HG03521 (cell line): ENCODE measurements around the gene KLB.
A peak's percentile ranks its signal among the peaks of the same experiment; 100 is the strongest.
"Not testable (repeated sequence)": the region's sequence is repeated elsewhere in the genome, so short reads cannot be mapped to it uniquely, and the experiment has no call there.

Source experiments
- ATAC-seq: cut with Tn5 transposase; IDR thresholded peaks from one replicate; pipeline ENCODE4 v1.9.1; 2021; ENCODE audit warnings: mild to moderate bottlenecking, moderate library complexity; ENCODE audit not compliant: unreplicated experiment

Gene KLB

GRCh38 chr4:39425297-39425696 lies 18.6 kb downstream of the KLB start:
- not testable (repeated sequence) for ATAC-seq

GRCh38 chr4:39426728-39427127 lies 20.0 kb downstream of the KLB start:
- ATAC-seq = no peak

GRCh38 chr4:39427520-39428114 lies 20.9 kb downstream of the KLB start:
- ATAC-seq = no peak

GRCh38 chr4:39429476-39430334 lies 23.0 kb downstream of the KLB start:
- no peak for ATAC-seq

GRCh38 chr4:39433878-39434492 lies 27.3 kb downstream of the KLB start:
- ATAC-seq = no peak

GRCh38 chr4:39435659-39436563 lies 29.2 kb downstream of the KLB start:
- no peak for ATAC-seq

GRCh38 chr4:39441593-39441992 lies 34.9 kb downstream of the KLB start:
- no peak for ATAC-seq

- ATAC-seq = no peak
Observed at GRCh38 chr4:39442998-39443397, 36.3 kb downstream of the KLB start.

- no peak for ATAC-seq
Observed at GRCh38 chr4:39446483-39446841, 39.7 kb downstream of the KLB start.

- peak; percentile 76 for ATAC-seq
Observed at GRCh38 chr4:39446842-39447573, 40.3 kb downstream of the KLB start.

GRCh38 chr4:39450618-39451017 lies 43.9 kb downstream of the KLB start:
- ATAC-seq = no peak

GRCh38 chr4:39451423-39452023 lies 44.8 kb downstream of the KLB start:
- no peak for ATAC-seq

GRCh38 chr4:39452153-39452859 lies 45.6 kb downstream of the KLB start:
- ATAC-seq = no peak

GRCh38 chr4:39452860-39453587 lies 46.3 kb downstream of the KLB start:
- ATAC-seq = no peak

- ATAC-seq = no peak
Observed at GRCh38 chr4:39453738-39454137, 47.0 kb downstream of the KLB start.

GRCh38 chr4:39455486-39455885 lies 48.8 kb downstream of the KLB start:
- no peak for ATAC-seq

- no peak for ATAC-seq
Observed at GRCh38 chr4:39456946-39457763, 50.4 kb downstream of the KLB start.

- ATAC-seq = not testable (repeated sequence)
Observed at GRCh38 chr4:39458161-39458504, 51.4 kb downstream of the KLB start.
